Endometrium (tissue), 2 donors: ENCODE measurements around the gene SEC14L6.

Experiments
- FAIRE-seq: peaks from 2 replicates; lab custom pipeline; 2012; peaks lifted over from hg19 to GRCh38; lab: Jason Lieb, UNC
- donor health status: control.
- donor health status: control.

The SEC14L6 gene

GRCh38 chr22:30495041-30495784 is 51.3 kb downstream of the SEC14L6 start:
- no peak for FAIRE-seq

- no peak for FAIRE-seq
Observed at GRCh38 chr22:30492144-30492543, 54.4 kb downstream of the SEC14L6 start.

GRCh38 chr22:30491381-30491780 is 55.2 kb downstream of the SEC14L6 start:
- FAIRE-seq: no peak

- FAIRE-seq: no peak
Observed at GRCh38 chr22:30490399-30490798, 56.1 kb downstream of the SEC14L6 start.

- FAIRE-seq: no peak
Observed at GRCh38 chr22:30488121-30488520, 58.4 kb downstream of the SEC14L6 start.

- no peak for FAIRE-seq
Observed at GRCh38 chr22:30486661-30487115, 59.9 kb downstream of the SEC14L6 start.

- no peak for FAIRE-seq
Observed at GRCh38 chr22:30486118-30486517, 60.4 kb downstream of the SEC14L6 start.

- FAIRE-seq: no peak
Observed at GRCh38 chr22:30485362-30485988, 61.1 kb downstream of the SEC14L6 start.

GRCh38 chr22:30483169-30483568 is 63.4 kb downstream of the SEC14L6 start:
- no peak for FAIRE-seq

- no peak for FAIRE-seq
Observed at GRCh38 chr22:30481711-30482110, 64.8 kb downstream of the SEC14L6 start.

- no peak for FAIRE-seq
Observed at GRCh38 chr22:30479981-30480380, 66.6 kb downstream of the SEC14L6 start.

GRCh38 chr22:30474683-30475424 is 71.7 kb downstream of the SEC14L6 start:
- FAIRE-seq: no peak

- no peak for FAIRE-seq
Observed at GRCh38 chr22:30474121-30474520, 72.4 kb downstream of the SEC14L6 start.

- no peak for FAIRE-seq
Observed at GRCh38 chr22:30472994-30473720, 73.4 kb downstream of the SEC14L6 start.
